GM12891 (cell line): ENCODE data around the gene CLIC1.

Experiments used
- POLR2A ChIP-seq: IDR thresholded peaks from 2 replicates; pipeline ENCODE4 v1.6.1; 2011; ENCODE audit warnings: low read depth, low read length, control low read depth
- TAF1 ChIP-seq: IDR thresholded peaks from 2 replicates; pipeline ENCODE4 v1.6.1; 2011; ENCODE audit warnings: low read depth, low read length, control low read depth

DNA sequence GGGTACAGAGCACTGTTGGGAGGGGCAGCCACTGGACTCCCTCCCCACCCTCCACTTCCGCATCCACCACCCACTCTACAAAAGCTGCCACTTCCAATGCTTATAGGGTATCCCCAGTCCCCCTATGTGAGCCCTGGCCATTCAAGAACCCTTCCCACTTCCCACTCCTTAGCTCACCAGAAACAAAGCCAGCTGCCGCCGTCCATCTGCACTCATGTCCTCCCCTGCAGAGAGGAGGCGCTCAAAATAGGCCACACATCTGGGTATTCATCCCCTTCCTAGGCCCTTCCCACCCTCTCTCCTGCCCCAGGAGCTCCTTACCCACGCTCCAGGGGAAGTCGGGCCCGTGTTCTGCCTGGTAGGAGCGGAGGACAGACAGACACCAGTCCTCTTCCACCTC, 49.0 kb downstream of the CLIC1 start:
- TF ChIP-seq TAF1 (no peak), POLR2A (no peak)
